ENCODE results near the gene PBX4. TPM values are rescaled to one million over a fixed set of nuclear protein-coding genes. Genes with fewer than 3 reads are reported as not detected.

Gene PBX4
- total and polyA plus RNA-seq, 2 experiments from 2014 or later, result 2.6 to 4.1 TPM

- no peaks in the 10 kb centered on the region; the same call in 2 of the 3 replicates for H3K9me3 Mint-ChIP-seq
- Histone ChIP-seq H3F3A (replicated peaks; ENCODE audit: low read depth) (no peaks in the 10 kb centered on the region), H4K20me1 (replicated peaks; ENCODE audit: insufficient read depth) (no peaks in the 10 kb centered on the region), H3K79me2 (replicated peaks; ENCODE audit: insufficient read depth) (no peaks in the 10 kb centered on the region), H3K27me3 (ENCODE audit: insufficient read depth) (no peaks in the 10 kb centered on the region), H3K27ac (ENCODE audit: low read depth) (no peak overlapping the region), H3K9me2 (ENCODE audit: insufficient read depth) (no peaks in the 10 kb centered on the region), H3K36me3 (ENCODE audit: insufficient read depth) (no peaks in the 10 kb centered on the region; the same call in 1 of the 2 replicates), H3K4me1 (ENCODE audit: insufficient read depth) (peaks cover 4% of the 10 kb centered on the region), H3K4me3 (peak overlapping the region; percentile 59), H2AFZ (peak overlapping the region; percentile 94), H3K4me2 (peak overlapping the region; percentile 80)
- H3K36me3 Mint-ChIP-seq (ENCODE audit: low read depth), result peaks cover 19% of the 10 kb centered on the region
- ATAC-seq (peak; percentile 92), DNase-seq (ENCODE audit: low spot score) (peak; percentile 96)
- H3K4me1 Mint-ChIP-seq, result peaks cover 10% of the 10 kb centered on the region
- H3K27me3 Mint-ChIP-seq (ENCODE audit: insufficient read depth, low read depth, poor library complexity), result peaks cover 11% of the 10 kb centered on the region
- TF ChIP-seq CTCF (conservative IDR thresholded peaks at IDR 0.05; ENCODE audit: low read depth in 2 of 2) (peak in 1 of 2 experiments; percentile 64; a peak in 3 of 4 replicates), POLR2AphosphoS5 (IDR thresholded peaks at IDR 0.05; ENCODE audit: low read depth) (peak; percentile 50; the same call in 1 of the 2 replicates), ZNF331 (CRISPR knock-in tag; IDR thresholded peaks at IDR 0.05; ENCODE audit: low read depth) (no peak)
- H3K4me3 Mint-ChIP-seq, result peak overlapping the region; percentile 63; the same call in 2 of the 3 replicates
- H3K27ac Mint-ChIP-seq, result no peak overlapping the region
Measured at GRCh38 chr19:19637523-19638251, 19.2 kb upstream of the PBX4 start.

GRCh38 chr19:19637186-19637522, 18.7 kb upstream of the PBX4 start:
- Histone ChIP-seq H3K27me3 (ENCODE audit: insufficient read depth) (no peaks in the 10 kb centered on the region), H3K9me2 (ENCODE audit: insufficient read depth) (no peaks in the 10 kb centered on the region), H2AFZ (no peak overlapping the region), H3K27ac (ENCODE audit: low read depth) (no peak overlapping the region), H3K36me3 (ENCODE audit: insufficient read depth) (no peaks in the 10 kb centered on the region; the same call in 1 of the 2 replicates), H3F3A (replicated peaks; ENCODE audit: low read depth) (no peaks in the 10 kb centered on the region), H3K4me3 (peak overlapping the region; percentile 59), H3K4me2 (peak overlapping the region; percentile 80), H4K20me1 (replicated peaks; ENCODE audit: insufficient read depth) (no peaks in the 10 kb centered on the region), H3K79me2 (replicated peaks; ENCODE audit: insufficient read depth) (no peaks in the 10 kb centered on the region), H3K4me1 (ENCODE audit: insufficient read depth) (no peaks in the 10 kb centered on the region; the same call in 1 of the 2 replicates)
- H3K36me3 Mint-ChIP-seq (ENCODE audit: low read depth), result peaks cover 21% of the 10 kb centered on the region
- H3K27ac Mint-ChIP-seq, result no peak overlapping the region
- ATAC-seq (no peak), DNase-seq (ENCODE audit: low spot score) (no peak)
- no peaks in the 10 kb centered on the region; the same call in 2 of the 3 replicates for H3K9me3 Mint-ChIP-seq
- TF ChIP-seq POLR2AphosphoS5 (IDR thresholded peaks at IDR 0.05; ENCODE audit: low read depth), result no peak
- TF ChIP-seq JUNB (IDR thresholded peaks at IDR 0.05; ENCODE audit: unreplicated experiment), result no peak
- no peak for TF ChIP-seq ZNF331 (CRISPR knock-in tag; IDR thresholded peaks at IDR 0.05; ENCODE audit: low read depth)
- TF ChIP-seq EZH2phosphoT487 (IDR thresholded peaks at IDR 0.05; ENCODE audit: unreplicated experiment), result no peak
- TF ChIP-seq, protein P1, sequence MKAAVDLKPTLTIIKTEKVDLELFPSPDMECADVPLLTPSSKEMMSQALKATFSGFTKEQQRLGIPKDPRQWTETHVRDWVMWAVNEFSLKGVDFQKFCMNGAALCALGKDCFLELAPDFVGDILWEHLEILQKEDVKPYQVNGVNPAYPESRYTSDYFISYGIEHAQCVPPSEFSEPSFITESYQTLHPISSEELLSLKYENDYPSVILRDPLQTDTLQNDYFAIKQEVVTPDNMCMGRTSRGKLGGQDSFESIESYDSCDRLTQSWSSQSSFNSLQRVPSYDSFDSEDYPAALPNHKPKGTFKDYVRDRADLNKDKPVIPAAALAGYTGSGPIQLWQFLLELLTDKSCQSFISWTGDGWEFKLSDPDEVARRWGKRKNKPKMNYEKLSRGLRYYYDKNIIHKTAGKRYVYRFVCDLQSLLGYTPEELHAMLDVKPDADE (IDR thresholded peaks at IDR 0.05), result no peak
- TF ChIP-seq ZNF114 (CRISPR knock-in tag; IDR thresholded peaks at IDR 0.05), result no peak
- no peak for TF ChIP-seq CTCF (conservative IDR thresholded peaks at IDR 0.05; ENCODE audit: low read depth in 2 of 2)
- no peak for TF ChIP-seq NANOG (IDR thresholded peaks at IDR 0.05; ENCODE audit: borderline replicate concordance)
- no peak for TF ChIP-seq EZH2 (IDR thresholded peaks at IDR 0.05; ENCODE audit: low read depth, unreplicated experiment)
- TF ChIP-seq CREB1 (CRISPR knock-in tag; IDR thresholded peaks at IDR 0.05; ENCODE audit: low read depth), result no peak
- H3K4me1 Mint-ChIP-seq, result peaks cover 6% of the 10 kb centered on the region; the same call in 2 of the 3 replicates
- peaks cover 9% of the 10 kb centered on the region for H3K27me3 Mint-ChIP-seq (ENCODE audit: insufficient read depth, low read depth, poor library complexity)
- H3K4me3 Mint-ChIP-seq, result 0 out of 3 replicates have a peak overlapping the region, but pooled peaks have one; percentile 33

All from GM23338 (cell line).